HG02885 (cell line): Measurements from ENCODE around the gene ZNF581.
A peak's percentile ranks its signal among the peaks of the same experiment; 100 is the strongest.

Experiments
- ATAC-seq: cut with Tn5 transposase; IDR thresholded peaks from one replicate; pipeline ENCODE4 v1.9.1; 2021; ENCODE audit warnings: mild to moderate bottlenecking; ENCODE audit not compliant: unreplicated experiment, poor library complexity

Gene ZNF581

DNA sequence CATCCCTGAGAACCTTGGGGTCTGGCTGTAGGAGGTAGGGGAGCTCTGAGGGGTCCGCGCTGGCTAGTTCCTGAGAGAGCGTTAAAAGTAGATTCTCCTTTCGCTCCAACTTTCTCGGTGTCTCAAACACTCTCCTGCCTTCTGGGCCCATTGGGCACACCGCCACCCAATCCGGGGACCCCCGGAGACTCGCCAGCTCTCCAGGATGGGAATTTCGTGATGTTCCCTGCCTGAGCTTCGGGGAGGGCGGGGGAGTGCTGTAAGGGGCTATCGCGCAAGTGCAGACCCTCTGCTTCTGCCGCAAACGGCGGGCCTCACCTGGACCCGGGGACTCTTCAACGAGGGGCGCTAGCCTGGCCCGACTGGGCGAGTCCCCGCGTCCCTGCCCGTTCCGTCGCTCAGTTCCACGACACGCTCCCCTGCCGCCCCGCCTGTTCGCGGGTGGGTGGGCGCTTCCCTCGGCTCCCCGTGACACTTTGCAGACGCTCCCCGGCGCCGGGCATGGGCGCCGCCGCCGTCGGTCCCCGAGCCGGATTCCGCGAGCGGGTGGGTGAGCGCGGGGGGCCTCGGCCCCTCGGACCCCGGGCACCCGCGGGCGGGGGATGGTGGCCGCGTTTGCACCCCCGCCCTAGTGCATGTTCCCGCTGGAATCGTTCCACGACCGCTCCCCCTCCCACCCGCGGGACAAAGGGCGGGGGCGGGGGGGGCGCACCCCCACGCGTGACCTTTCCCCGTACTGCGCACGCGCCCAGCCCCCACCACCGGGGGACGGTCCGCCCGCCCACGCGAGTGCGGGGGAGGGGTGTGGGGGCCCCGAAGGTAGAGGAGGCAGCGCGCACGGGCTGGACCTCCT, 4.5 kb downstream of the ZNF581 start, which contains the start of gene CCDC106:
Gene CCDC106, plus strand, starts transcription at position 481 of the 853 bp plus-strand sequence. CDS start 835 bp downstream, outside the sequence.
- ATAC-seq = peak; percentile 35

- ATAC-seq = no peak
These were observed 5.3 kb downstream of the ZNF581 start for GRCh38 chr19:55648585-55649267.

DNA sequence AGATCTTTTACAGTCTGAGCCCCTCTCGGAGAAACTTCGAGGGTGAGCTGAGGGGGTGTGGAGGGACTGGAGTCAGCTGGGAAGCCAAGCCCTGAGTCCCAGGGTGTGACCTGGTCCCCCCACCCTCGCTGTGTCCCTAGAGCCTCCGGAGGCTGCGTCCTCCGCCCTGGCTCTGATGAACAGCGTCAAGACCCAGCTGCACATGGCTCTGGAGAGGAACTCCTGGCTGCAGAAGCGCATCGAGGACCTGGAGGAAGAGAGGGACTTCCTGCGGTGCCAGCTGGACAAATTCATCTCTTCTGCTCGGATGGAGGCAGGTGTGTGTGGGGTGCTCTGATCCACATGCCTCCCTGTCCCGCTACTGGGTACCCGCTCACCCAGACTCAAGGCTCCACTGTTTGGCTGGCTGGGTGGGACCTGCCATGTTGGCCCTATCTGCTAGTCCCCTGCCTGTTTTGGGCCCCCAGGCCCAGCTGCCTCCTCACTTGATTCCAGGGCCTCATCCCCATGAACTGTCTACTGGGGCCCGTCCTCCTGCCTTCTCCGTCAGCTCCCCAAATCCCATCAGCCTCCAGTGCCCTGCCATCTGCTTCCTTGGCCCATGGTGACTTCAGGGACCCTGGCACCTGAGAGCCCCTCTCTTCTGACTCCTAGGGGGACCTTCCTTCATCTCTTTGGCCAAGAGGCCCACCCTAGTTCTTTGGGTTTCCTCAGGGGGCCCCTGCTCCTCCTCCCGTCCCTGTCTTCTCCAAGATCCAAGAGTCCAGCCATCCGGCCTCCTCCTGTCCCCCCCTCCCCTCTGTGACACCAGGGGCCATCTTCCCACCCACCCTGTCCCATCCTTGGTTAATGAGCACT, 6.0 kb downstream of the ZNF581 start:
- ATAC-seq = no peak

GRCh38 chr19:55650126-55650557, 6.7 kb downstream of the ZNF581 start:
- no peak for ATAC-seq

- no peak for ATAC-seq
These were observed 7.3 kb downstream of the ZNF581 start for GRCh38 chr19:55650602-55651230.

DNA sequence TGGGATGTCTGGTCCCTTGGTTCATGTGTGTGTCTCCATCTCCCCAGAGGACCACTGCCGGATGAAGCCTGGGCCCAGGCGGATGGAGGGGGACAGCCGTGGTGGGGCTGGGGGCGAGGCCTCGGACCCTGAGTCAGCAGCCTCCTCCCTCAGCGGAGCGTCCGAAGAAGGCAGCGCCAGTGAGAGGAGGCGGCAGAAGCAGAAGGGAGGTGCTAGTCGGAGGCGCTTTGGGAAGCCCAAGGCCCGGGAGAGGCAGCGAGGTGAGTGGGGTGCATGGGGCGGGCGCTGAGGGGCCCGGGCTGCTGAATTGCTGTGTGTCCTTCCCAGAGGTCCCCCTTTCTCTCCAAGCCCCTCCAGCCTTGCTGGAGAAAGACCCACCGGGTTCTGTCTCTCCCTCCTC, 7.8 kb downstream of the ZNF581 start:
- no peak for ATAC-seq

GRCh38 chr19:55652311-55653128, 9.1 kb downstream of the ZNF581 start:
- no peak for ATAC-seq

DNA sequence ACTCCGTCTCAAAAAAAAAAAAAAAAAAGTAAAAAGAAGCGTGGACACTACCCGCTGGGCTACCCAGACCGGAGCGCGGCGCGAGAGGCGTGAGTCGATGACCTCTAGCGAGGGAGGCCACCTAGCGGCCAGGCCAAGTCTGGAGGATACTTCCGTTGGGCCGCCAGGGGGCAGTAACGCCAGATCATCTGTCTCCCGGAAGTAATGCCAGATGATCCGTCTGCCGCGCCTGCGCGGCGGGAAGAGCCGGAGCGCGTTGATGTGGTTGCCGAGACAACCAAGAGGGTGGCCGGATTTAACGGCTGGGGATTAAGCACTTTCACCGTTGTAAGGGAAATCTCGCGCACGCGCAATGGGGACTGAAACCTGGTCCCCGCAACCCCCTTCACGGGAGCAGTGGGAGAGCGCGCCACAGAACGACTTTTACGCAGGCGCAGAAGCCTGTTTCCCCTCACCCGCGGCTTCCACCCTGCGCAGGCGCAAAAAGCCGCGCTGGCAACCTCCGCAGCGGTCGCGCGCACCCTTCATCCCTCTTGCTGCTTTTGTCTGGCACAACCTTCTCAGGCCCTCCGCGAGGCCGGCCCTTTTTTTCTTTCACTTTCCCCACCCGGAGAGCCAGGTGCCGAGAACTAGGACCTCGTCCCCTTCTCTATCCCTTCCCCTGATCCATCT, 10.3 kb downstream of the ZNF581 start:
- ATAC-seq = peak; percentile 51

DNA sequence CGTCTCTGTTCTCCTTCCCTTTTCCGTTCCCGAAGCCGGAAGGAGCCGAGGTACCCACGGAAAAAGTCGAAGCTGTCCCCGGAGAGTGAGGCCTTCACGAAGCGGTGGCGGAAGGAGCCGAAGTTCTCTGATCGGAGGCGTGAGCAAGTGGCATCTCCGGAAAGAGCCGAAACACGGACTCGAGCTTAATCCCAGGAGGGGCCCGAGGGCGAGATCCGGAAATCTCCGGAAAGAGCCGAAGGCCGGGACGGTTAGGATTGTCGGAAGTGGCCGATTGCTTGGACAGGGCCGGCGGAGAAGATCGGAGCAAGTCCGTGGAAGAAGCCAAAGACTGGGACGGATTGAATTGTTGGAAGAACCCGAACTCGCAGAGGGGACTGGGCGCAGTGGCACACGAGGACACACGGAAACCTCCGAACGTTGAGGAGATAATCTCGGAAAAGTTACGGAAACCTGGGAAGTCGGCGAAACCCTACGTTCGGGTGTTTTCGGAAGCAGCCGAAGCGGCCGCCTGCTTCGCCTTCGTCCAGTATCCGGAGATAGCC, 10.9 kb downstream of the ZNF581 start:
- ATAC-seq = peak; percentile 63

GRCh38 chr19:55654868-55655647, 11.6 kb downstream of the ZNF581 start, which contains the start of gene U2AF2:
Gene U2AF2 (plus strand): TSS chr19:55655035. CDS start chr19:55655105, 70 bp downstream.
- ATAC-seq = peak; percentile 43

- ATAC-seq = no peak
These were observed 12.2 kb downstream of the ZNF581 start for GRCh38 chr19:55655648-55656040.

- no peak for ATAC-seq
These were observed 13.1 kb downstream of the ZNF581 start for GRCh38 chr19:55656552-55656951.

DNA sequence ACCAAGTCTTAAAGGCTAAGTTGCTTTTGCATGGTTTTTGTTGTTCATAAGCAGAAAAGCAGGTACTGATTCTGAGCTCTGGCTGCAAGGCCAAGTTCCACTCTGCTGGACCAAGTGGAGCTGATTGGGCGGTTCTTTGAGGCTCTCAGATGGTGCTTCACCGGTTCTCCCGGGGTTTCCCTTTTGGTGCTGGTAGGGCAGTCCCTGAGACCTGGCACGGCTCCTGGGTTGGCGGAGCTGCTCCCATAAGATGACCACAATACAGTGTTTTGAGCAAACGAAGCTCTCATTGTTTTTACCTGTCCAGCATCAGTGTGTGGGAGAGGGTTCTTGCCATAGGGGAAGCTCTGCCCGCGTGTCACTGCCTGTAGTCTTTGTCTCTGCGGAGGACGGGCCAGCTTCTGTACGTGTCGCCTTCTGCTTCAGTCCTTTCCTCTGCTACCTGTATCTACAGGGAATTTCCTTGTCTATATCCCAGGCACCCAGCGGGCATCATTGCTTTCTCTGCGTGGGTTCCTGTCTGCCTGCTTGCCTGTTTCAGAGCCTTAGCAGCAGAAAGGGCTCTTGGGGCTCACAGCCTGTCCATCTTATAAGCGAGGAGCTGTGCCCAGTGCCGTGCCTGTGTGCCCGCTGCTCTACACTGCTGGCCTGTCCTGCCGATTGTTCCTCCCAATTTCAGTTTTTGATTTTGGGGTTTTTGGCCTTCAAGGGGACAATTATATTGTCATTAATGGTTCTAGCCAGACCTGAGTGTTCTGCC, 13.7 kb downstream of the ZNF581 start:
- ATAC-seq = no peak

GRCh38 chr19:55658846-55659459, 15.5 kb downstream of the ZNF581 start:
- no peak for ATAC-seq

GRCh38 chr19:55659822-55660221, 16.4 kb downstream of the ZNF581 start:
- no peak for ATAC-seq

DNA sequence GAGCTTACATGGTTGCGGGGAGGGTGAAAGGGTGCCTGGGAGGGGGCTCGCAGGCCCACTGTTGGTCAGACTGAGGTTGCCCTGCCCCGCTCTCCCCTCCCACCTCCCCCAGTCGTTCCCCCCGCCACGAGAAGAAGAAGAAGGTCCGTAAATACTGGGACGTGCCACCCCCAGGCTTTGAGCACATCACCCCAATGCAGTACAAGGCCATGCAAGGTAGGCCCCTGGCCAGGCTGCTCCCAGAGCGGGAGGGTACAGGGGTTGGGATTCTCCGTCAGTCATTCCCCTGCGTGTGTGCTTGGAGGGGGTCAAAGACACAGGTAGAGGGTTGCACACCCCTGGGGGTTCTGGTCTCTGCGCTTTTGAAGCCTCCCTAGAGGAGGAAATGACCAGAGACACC, 17.0 kb downstream of the ZNF581 start:
- ATAC-seq = no peak
